ENCODE measurements around the gene RGS10. TPM values are rescaled to one million over a fixed set of nuclear protein-coding genes. Genes with fewer than 3 reads are reported as not detected.

Gene RGS10
- total RNA-seq, 4 donors from 2014 or later, result 31.4 to 41.6 (median 36.1) TPM

- TF ChIP-seq EP300 (IDR thresholded peaks at IDR 0.05), result no peak
- no peak for TF ChIP-seq POLR2A (IDR thresholded peaks at IDR 0.05; ENCODE audit: low read depth)
- TF ChIP-seq POLR2AphosphoS5 (IDR thresholded peaks at IDR 0.05), result no peak
- no peak for TF ChIP-seq CTCF (IDR thresholded peaks at IDR 0.05)
- Histone ChIP-seq H3K27ac (replicated peaks in 1 of 4) (no peak overlapping the region), H3K27me3 (peaks cover 0 to 3% (median 0%) of the 10 kb centered on the region in 4 donors), H3K36me3 (no peaks in the 10 kb centered on the region), H3K4me3 (no peak overlapping the region), H3K9me3 (no peaks in the 10 kb centered on the region), H3K4me1 (peaks cover 0 to 5% (median 4%) of the 10 kb centered on the region in 4 donors)
- WGBS, result 83% methylated on average over 4 of the region's 4 CpGs
- DNase-seq (ENCODE audit: extremely low spot score), result no peak
- intact Hi-C loops (cut with DNase I), result no loop called here
Measured at GRCh38 chr10:119550827-119551226, 8.3 kb upstream of the RGS10 start.

- peaks cover 0 to 7% (median 6%) of the 10 kb centered on the region in 4 donors for H3K4me1 ChIP-seq
- H3K9me3 ChIP-seq, result no peaks in the 10 kb centered on the region
- WGBS, result 66% methylated on average over 2 of the region's 2 CpGs
- peaks cover 0 to 3% (median 0%) of the 10 kb centered on the region in 4 donors for H3K27me3 ChIP-seq
- DNase-seq (ENCODE audit: extremely low spot score), result no peak
- no peak overlapping the region for H3K27ac ChIP-seq (replicated peaks in 1 of 4)
- TF ChIP-seq CTCF (IDR thresholded peaks at IDR 0.05) (no peak), POLR2A (IDR thresholded peaks at IDR 0.05; ENCODE audit: low read depth) (no peak), EP300 (IDR thresholded peaks at IDR 0.05) (no peak), POLR2AphosphoS5 (IDR thresholded peaks at IDR 0.05) (no peak)
- intact Hi-C loops (cut with DNase I), result loop anchor here (5.0 kb wide), 1 partner anchor 48 kb away; the partner anchor contains the start of gene TIAL1
- H3K36me3 ChIP-seq, result no peaks in the 10 kb centered on the region
- no peak overlapping the region for H3K4me3 ChIP-seq
Measured at GRCh38 chr10:119549247-119549999, 6.9 kb upstream of the RGS10 start.

- H3K9me3 ChIP-seq, result no peaks in the 10 kb centered on the region
- H3K27me3 ChIP-seq, result peaks cover 0 to 3% (median 0%) of the 10 kb centered on the region in 4 donors
- no peaks in the 10 kb centered on the region for H3K36me3 ChIP-seq
- H3K27ac ChIP-seq (replicated peaks in 1 of 4), result no peak overlapping the region
- no peak for TF ChIP-seq POLR2AphosphoS5 (IDR thresholded peaks at IDR 0.05)
- TF ChIP-seq EP300 (IDR thresholded peaks at IDR 0.05), result no peak
- intact Hi-C loops (cut with DNase I), result loop anchor here (5.0 kb wide), 1 partner anchor 51 kb away; the partner anchor contains the start of gene TIAL1
- H3K4me3 ChIP-seq, result no peak overlapping the region
- DNase-seq (ENCODE audit: extremely low spot score), result no peak
- 39% methylated on average over 3 of the region's 3 CpGs for WGBS
- H3K4me1 ChIP-seq, result peaks cover 13 to 39% (median 35%) of the 10 kb centered on the region in 4 donors
Measured at GRCh38 chr10:119546009-119546408, 3.5 kb upstream of the RGS10 start.

- intact Hi-C loops (cut with DNase I), result loop anchor here (5.0 kb wide), 1 partner anchor 52 kb away; the partner anchor contains the start of gene TIAL1
- H3K4me1 ChIP-seq, result peaks cover 13 to 46% (median 42%) of the 10 kb centered on the region in 4 donors
Measured at GRCh38 chr10:119545310-119545709, 2.8 kb upstream of the RGS10 start.

More at GRCh38 chr10:119545310-119545709, 2.8 kb upstream of the RGS10 start:
- TF ChIP-seq EP300 (IDR thresholded peaks at IDR 0.05) (no peak), POLR2AphosphoS5 (IDR thresholded peaks at IDR 0.05) (no peak), POLR2A (IDR thresholded peaks at IDR 0.05; ENCODE audit: low read depth) (no peak), CTCF (IDR thresholded peaks at IDR 0.05) (no peak)
- no peak for DNase-seq (ENCODE audit: extremely low spot score)
- H3K4me3 ChIP-seq, result no peak overlapping the region
- H3K27ac ChIP-seq (replicated peaks in 1 of 4), result no peak overlapping the region
- no peaks in the 10 kb centered on the region for H3K9me3 ChIP-seq
- no peaks in the 10 kb centered on the region for H3K36me3 ChIP-seq
- peaks cover 0 to 3% (median 0%) of the 10 kb centered on the region in 4 donors for H3K27me3 ChIP-seq
- 57% methylated on average over 4 of the region's 4 CpGs for WGBS

Data from esophagus muscularis mucosa (tissue), 4 donors.